Stomach (tissue), 4 donors: ENCODE results near the gene RPL18.

Experiments used
- CTCF ChIP-seq, 7 experiments: fragments of 450-650 bp in 4 of 7; fragments of 200-600 bp in 3 of 7; sonication (generic) in 3 of 7; IDR thresholded peaks; one replicate each; pipeline ENCODE4 v1.5.1; 2016 to 2019; ENCODE audit warnings: antibody characterized with exemption in 7 of 7, control low read depth in 2 of 7, mild to moderate bottlenecking in 1 of 7
- EP300 ChIP-seq: sonication (generic); formaldehyde crosslinking; IDR thresholded peaks from one replicate; pipeline ENCODE4 v1.6.1; 2017; ENCODE audit warnings: antibody characterized with exemption
- POLR2A ChIP-seq, 4 donors: fragments of 450-650 bp; IDR thresholded peaks; one replicate each; pipeline ENCODE4 v1.6.1; 2016; ENCODE audit warnings: antibody characterized with exemption in 4 of 4, control low read depth in 2 of 4, mild to moderate bottlenecking in 1 of 4, moderate library complexity in 1 of 4

- TF ChIP-seq CTCF (IDR thresholded peaks at IDR 0.05) = no peak
- no peak for TF ChIP-seq EP300
- TF ChIP-seq POLR2A (IDR thresholded peaks at IDR 0.05) = no peak
Observed at GRCh38 chr19:48639483-48640375, 20.8 kb upstream of the RPL18 start.
